ENCODE data around the gene FLVCR2. TPM values are rescaled to one million over a fixed set of nuclear protein-coding genes. Genes with fewer than 3 reads are reported as not detected.
"Not testable (repeated sequence)": the region's sequence is repeated elsewhere in the genome, so short reads cannot be mapped to it uniquely, and the experiment has no call there.

FLVCR2 gene
- total RNA-seq, 2 experiments from 2014 or later = 0.79 to 5.5 TPM

DNA sequence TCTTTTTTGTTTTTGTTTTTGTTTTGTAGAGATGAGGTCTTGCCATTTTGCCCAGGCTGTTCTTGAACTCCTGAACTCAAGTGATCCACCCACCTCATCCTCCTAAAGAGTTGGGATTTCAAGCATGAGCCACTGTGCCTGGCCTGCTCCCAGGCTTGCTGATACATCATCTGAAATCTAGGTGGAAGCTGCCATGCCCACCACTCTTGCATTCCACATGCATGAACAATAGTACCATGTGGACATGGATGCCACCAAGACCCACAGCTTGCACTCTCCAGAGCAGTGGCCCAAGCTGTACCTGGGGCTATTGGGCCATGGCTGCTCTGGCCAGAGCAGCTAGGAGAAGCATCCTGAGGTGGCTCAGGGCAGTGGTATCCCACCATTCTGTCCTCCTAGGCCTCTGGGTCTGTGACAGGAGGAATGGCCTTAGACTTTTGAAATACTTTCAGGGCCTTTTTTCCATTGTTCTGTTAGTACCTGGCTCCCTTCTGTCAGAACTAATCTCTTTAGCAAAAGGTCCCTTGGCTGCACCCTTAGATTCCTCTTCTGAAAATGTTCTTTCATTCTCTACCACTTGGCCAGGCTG, 13.7 kb downstream of the FLVCR2 start:
- H3K27ac Mint-ChIP-seq = no peak overlapping the region
- no peak overlapping the region for H3K4me3 Mint-ChIP-seq
- no peaks in the 10 kb centered on the region for H3K4me1 Mint-ChIP-seq (ENCODE audit: low read depth)
- no peaks in the 10 kb centered on the region for H3K36me3 Mint-ChIP-seq (ENCODE audit: low read depth)
- no peaks in the 10 kb centered on the region for H3K9me3 Mint-ChIP-seq (ENCODE audit: insufficient read depth)
- no peaks in the 10 kb centered on the region for H3K27me3 Mint-ChIP-seq (ENCODE audit: low read depth)
- no peak for DNase-seq
- CTCF ChIA-PET = no interaction called here
- ATAC-seq = no peak
- POLR2A ChIA-PET = no interaction called here

DNA sequence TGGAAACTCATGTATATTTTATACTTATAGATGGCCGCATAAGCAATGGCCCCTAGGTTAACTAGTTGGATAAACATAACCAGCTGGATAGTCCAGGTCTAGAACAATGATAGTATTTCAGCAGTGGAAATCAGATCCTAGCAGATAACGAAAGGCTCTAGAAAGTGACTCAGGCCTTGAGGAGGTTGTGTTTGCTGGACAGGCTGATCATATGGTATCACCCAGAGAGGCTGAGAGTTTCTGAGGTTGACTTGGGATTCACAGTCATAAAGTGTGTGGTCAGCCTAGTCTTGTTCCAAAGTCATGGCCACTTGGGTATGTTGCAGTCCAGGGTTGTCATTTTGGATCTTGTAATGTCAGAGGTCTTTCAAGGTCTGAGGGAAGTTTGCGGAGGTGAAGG, 16.8 kb downstream of the FLVCR2 start:
- Mint-ChIP-seq H3K36me3 (ENCODE audit: low read depth) (no peaks in the 10 kb centered on the region), H3K27me3 (ENCODE audit: low read depth) (peaks cover 3% of the 10 kb centered on the region), H3K27ac (no peak overlapping the region), H3K9me3 (ENCODE audit: insufficient read depth) (no peaks in the 10 kb centered on the region), H3K4me3 (no peak overlapping the region), H3K4me1 (ENCODE audit: low read depth) (no peaks in the 10 kb centered on the region)
- POLR2A ChIA-PET = no interaction called here
- DNase-seq (no peak), ATAC-seq (no peak)
- CTCF ChIA-PET = interaction anchor here (1.6 kb wide), 1 partner anchor 18 kb away, joined by 7 read pairs; no protein-coding TSS in a partner anchor

DNA sequence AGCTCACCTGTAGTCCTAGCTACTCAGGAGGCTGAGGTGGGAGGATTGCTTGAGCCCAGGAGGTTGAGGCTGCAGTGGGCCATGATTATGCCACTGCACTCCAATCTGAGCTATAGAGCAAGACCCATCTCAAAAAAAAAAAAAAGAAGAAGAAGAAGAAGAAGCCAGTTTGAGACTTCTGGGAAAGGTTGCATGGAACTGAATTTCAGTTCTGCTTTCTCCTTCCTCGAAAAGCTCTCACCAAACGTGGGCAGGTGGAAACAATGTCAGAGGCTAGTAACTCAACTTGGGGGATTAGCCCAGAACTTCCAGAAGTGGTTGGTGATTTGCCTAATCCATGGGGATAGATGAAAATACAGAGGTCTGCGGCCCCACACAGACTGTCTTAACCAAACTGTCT, 18.7 kb downstream of the FLVCR2 start:
- Mint-ChIP-seq H3K4me3 (no peak overlapping the region), H3K36me3 (ENCODE audit: low read depth) (no peaks in the 10 kb centered on the region), H3K27me3 (ENCODE audit: low read depth) (peaks cover 3% of the 10 kb centered on the region), H3K9me3 (ENCODE audit: insufficient read depth) (no peaks in the 10 kb centered on the region), H3K4me1 (ENCODE audit: low read depth) (no peaks in the 10 kb centered on the region), H3K27ac (no peak overlapping the region)
- ChIA-PET CTCF (no interaction called here), POLR2A (interaction anchor here (0.5 kb wide), 1 partner anchor 32 kb away, joined by 4 read pairs; no protein-coding TSS in a partner anchor)
- ATAC-seq (no peak), DNase-seq (no peak)

DNA sequence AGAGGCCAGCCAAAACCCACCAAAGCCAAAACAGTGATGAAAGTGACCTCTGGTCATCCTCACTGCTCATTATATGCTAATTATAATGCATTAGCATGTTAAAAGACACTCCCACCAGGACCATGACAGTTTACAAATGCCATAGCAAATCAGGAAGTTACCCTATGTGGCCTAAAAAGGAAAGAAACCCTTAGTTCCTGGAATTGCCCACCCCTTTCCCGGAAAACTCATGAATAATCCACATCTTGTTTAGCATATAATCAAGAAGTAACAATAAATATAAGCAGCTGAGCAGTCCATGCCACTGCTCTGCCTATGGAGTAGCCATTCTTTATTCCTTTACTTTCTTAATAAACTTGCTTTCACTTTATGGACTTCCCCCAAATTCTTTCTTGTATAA, 21.7 kb downstream of the FLVCR2 start:
- H3K27ac Mint-ChIP-seq; ATAC-seq; H3K4me3 Mint-ChIP-seq; POLR2A ChIA-PET; H3K36me3 Mint-ChIP-seq (ENCODE audit: low read depth); H3K27me3 Mint-ChIP-seq (ENCODE audit: low read depth); H3K4me1 Mint-ChIP-seq (ENCODE audit: low read depth); DNase-seq; H3K9me3 Mint-ChIP-seq (ENCODE audit: insufficient read depth): not testable (repeated sequence)
- CTCF ChIA-PET = interaction anchor here (0.7 kb wide), 1 partner anchor 23 kb away, joined by 3 read pairs; no protein-coding TSS in a partner anchor

DNA sequence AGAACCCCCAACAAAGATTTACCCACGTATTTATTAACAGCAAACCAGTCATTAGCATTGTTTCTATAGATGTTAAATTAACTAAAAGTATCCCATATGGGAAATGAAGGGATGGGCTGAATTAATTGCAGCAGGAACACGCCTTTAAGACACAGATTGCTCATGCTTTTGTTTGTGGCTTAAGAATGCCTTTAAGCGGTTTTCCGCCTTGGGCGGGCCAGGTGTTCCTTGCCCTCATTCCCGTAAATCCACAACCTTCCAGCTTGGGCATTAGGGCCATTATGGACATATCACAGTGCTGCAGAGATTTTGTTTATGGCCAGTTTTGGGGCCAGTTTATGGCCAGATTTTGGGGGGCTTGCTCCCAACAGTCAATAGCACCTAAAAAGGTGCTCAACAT, 22.6 kb downstream of the FLVCR2 start:
- not testable (repeated sequence) for H3K4me3 Mint-ChIP-seq
- CTCF ChIA-PET = interaction anchor here (0.7 kb wide), 1 partner anchor 24 kb away, joined by 3 read pairs; no protein-coding TSS in a partner anchor

DNA sequence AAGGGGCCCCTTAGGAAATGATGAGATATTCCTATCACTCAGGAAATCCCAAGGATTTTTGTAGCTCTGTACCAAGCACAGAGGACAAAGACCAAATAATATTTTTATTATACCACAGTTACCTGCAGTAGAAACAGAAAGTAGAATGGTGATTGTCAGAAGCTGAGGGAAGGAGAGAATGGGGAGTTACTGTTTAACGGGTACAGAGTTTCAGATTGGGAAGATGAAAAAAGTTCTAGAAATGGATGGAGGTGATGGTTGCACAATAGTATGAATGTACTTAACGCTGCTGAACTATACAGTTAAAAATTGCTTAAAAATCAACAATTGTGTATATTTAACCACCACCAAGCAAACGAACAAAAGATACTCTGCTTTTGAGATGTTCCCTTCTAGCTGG, 24.1 kb downstream of the FLVCR2 start:
- Mint-ChIP-seq H3K36me3 (ENCODE audit: low read depth) (no peaks in the 10 kb centered on the region), H3K9me3 (ENCODE audit: insufficient read depth) (peaks cover 4% of the 10 kb centered on the region), H3K27me3 (ENCODE audit: low read depth) (peaks cover 3% of the 10 kb centered on the region), H3K27ac (no peak overlapping the region), H3K4me1 (ENCODE audit: low read depth) (no peaks in the 10 kb centered on the region), H3K4me3 (no peak overlapping the region)
- ATAC-seq (no peak), DNase-seq (no peak)
- ChIA-PET CTCF (interaction anchor here (0.7 to 1.1 kb wide), 2 partner anchors 26 to 230 kb away, joined by 3 read pairs; no protein-coding TSS in a partner anchor), POLR2A (no interaction called here)

More for the DNA sequence above, 22.6 kb downstream of the FLVCR2 start:
- H3K27ac Mint-ChIP-seq; H3K27me3 Mint-ChIP-seq (ENCODE audit: low read depth); H3K9me3 Mint-ChIP-seq (ENCODE audit: insufficient read depth); POLR2A ChIA-PET; H3K36me3 Mint-ChIP-seq (ENCODE audit: low read depth); ATAC-seq; DNase-seq; H3K4me1 Mint-ChIP-seq (ENCODE audit: low read depth): not testable (repeated sequence)

DNA sequence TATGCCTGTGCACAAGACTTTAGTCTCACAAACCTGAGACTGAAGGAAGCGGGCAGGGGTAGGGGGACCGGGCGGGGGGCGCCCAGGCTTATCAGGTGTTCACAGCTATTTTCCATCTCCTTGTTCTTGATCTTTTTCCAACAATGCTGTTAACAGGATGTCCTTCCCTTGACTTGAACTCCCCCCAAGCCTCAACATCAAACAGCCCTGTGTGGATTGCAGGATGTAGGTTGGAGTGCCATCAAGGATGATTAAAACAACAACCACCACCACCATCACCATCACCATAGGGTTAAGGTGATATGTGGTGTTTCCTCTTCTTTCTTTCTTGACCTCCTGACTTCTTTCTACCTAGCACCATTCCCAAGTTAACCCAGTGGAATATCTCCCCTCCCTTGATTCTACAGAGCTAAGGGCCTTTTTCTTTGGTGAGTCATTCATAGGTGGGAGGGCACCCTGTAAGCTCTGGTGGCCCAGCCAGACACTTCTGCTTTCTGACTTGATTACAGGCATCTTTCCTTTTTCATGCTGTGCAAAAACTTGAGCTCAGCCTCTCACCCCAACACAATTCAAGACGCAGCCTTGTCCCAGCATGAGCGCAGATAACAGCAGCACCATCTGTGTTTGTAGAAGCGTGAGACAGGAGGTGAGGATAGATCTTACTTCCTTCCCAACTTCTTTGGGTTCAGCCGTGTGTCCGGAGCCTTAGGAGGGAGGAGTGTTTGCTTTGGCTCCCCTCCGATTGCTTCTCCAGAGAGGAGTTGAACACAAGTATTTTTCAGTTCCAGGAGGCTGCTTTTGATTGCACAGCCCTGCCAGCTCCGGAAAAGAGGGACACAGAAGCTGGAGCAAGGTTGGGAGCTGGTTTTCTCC, 26.8 kb downstream of the FLVCR2 start:
- ATAC-seq = no peak
- Mint-ChIP-seq H3K27me3 (ENCODE audit: low read depth) (peaks cover 3% of the 10 kb centered on the region), H3K36me3 (ENCODE audit: low read depth) (no peaks in the 10 kb centered on the region), H3K9me3 (ENCODE audit: insufficient read depth) (peaks cover 8% of the 10 kb centered on the region), H3K4me1 (ENCODE audit: low read depth) (no peaks in the 10 kb centered on the region), H3K4me3 (no peak overlapping the region), H3K27ac (no peak overlapping the region)
- POLR2A ChIA-PET = no interaction called here
- CTCF ChIA-PET = interaction anchor here (1.1 kb wide), 1 partner anchor 44 kb away, joined by 3 read pairs; no protein-coding TSS in a partner anchor
- DNase-seq = no peak

DNA sequence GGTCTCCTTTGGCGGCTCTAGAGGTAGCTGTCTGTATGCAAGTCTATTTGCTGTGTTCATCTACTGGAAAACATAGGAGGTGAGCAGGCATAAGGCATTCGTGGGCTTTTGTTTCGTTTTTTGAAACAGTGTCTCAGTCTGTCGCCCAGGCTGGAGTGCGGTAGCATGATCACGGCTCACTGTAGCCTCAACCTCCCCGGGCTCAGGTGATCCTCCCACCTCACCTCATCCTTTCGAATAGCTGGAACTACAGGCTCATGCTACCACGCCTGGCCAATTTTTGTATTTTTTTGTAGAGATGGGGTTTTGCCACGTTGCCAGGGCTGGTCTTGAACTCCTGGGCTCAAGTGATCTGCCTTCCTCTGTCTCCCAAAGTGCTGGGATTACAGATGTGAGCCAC, 27.5 kb downstream of the FLVCR2 start:
- ChIA-PET POLR2A (no interaction called here), CTCF (no interaction called here)
- Mint-ChIP-seq H3K4me3 (no peak overlapping the region), H3K4me1 (ENCODE audit: low read depth) (no peaks in the 10 kb centered on the region), H3K27me3 (ENCODE audit: low read depth) (peaks cover 3% of the 10 kb centered on the region), H3K9me3 (ENCODE audit: insufficient read depth) (peaks cover 8% of the 10 kb centered on the region), H3K27ac (no peak overlapping the region), H3K36me3 (ENCODE audit: low read depth) (no peaks in the 10 kb centered on the region)
- DNase-seq (no peak), ATAC-seq (no peak)

DNA sequence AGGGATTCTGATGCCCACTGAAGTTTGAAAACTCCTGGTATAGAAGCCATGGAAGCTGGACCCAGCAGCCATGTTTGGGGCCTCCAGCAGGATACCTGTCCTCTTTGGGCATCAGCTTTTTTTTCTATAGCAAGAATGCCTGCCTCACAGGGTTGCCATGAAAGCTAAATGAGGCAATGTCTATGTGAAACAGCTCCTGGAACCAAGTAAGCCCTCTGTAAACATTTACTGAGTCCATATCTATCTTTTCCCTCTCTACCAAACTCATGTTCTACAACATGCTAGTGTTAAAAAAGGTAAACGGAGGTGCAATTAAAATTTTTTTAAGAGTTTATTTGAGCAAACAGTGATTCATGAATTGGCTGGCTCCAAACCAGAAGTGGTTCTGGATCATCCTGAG, 28.6 kb downstream of the FLVCR2 start:
- no peak overlapping the region for H3K27ac Mint-ChIP-seq
- ChIA-PET POLR2A (no interaction called here), CTCF (no interaction called here)
- peaks cover 3% of the 10 kb centered on the region for H3K27me3 Mint-ChIP-seq (ENCODE audit: low read depth)
- H3K9me3 Mint-ChIP-seq (ENCODE audit: insufficient read depth) = peaks cover 8% of the 10 kb centered on the region
- no peaks in the 10 kb centered on the region for H3K36me3 Mint-ChIP-seq (ENCODE audit: low read depth)
- no peak overlapping the region for H3K4me3 Mint-ChIP-seq
- ATAC-seq (no peak), DNase-seq (no peak)
- H3K4me1 Mint-ChIP-seq (ENCODE audit: low read depth) = no peaks in the 10 kb centered on the region

DNA sequence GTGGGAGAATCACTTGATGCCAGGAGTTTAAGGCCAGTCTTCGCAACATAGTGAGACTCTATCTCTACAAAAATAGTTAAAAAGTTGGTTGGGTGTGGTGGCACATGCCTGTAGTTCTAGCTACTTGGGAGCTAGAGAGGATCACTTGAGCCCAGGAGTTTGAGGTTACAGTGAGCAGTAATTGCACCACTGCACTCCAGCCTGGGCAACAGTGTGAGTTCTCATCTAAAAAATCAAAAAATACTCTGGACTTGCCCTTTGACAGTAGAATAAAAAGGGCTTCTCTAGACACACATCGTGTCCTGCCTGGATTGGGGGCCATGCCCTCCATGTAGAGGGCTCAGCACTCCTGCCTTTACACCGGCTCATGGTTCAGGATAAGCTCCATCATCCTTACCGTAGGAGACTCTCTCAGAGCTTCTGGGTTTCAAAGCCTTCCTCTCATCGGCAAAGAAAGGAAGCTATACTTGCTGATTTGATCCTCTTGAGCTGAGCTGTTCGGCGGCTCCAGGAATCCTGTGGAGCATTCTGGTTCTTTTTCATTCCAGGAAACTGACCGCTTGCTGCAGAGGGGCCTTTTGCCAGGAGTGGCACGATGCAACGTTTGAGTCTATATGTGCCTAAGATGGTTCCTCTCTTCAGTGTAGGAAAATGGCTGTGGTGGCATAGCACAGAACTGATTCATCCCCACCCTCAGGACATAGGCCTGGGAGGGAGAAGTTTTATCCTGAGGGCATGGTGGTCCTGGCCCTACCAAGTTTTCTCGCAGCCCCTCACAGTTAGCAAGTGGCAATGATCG, 29.6 kb downstream of the FLVCR2 start:
- Mint-ChIP-seq H3K27me3 (ENCODE audit: low read depth) (peaks cover 3% of the 10 kb centered on the region), H3K4me1 (ENCODE audit: low read depth) (no peaks in the 10 kb centered on the region), H3K27ac (no peak overlapping the region), H3K4me3 (no peak overlapping the region), H3K36me3 (ENCODE audit: low read depth) (no peaks in the 10 kb centered on the region), H3K9me3 (ENCODE audit: insufficient read depth) (peaks cover 8% of the 10 kb centered on the region)
- ATAC-seq (no peak), DNase-seq (no peak)
- ChIA-PET CTCF (interaction anchor here (1.4 kb wide), 1 partner anchor 10 kb away, joined by 3 read pairs; no protein-coding TSS in a partner anchor), POLR2A (no interaction called here)

DNA sequence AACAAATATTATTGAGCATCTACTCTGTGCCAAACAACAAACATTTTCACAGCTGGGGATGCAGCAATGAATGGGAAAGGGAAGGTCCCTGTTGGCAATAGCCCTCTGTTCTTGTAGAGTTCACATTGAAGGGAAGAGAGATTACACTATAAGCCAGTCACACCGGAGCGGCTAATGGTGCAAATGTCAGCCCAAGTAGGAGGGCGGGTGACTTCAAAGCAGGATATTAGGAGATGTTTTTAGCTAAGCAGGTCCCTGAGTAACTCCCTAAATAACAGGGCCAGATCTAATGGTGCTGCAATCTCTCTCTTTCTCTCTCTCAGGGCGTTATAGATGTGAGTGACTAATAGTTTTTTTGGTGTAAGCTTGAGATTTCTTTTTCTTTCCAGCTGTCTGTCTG, 30.7 kb downstream of the FLVCR2 start:
- ChIA-PET CTCF (no interaction called here), POLR2A (no interaction called here)
- no peak for ATAC-seq

More for the DNA sequence above, 30.7 kb downstream of the FLVCR2 start:
- Mint-ChIP-seq H3K9me3 (ENCODE audit: insufficient read depth) (peaks cover 8% of the 10 kb centered on the region), H3K36me3 (ENCODE audit: low read depth) (no peaks in the 10 kb centered on the region), H3K4me1 (ENCODE audit: low read depth) (no peaks in the 10 kb centered on the region), H3K27me3 (ENCODE audit: low read depth) (peaks cover 3% of the 10 kb centered on the region), H3K27ac (no peak overlapping the region), H3K4me3 (no peak overlapping the region)
- no peak for DNase-seq

All from activated CD8-positive, alpha-beta T cell treated with anti-CD3 and anti-CD28 coated beads, Interleukin-2, amount 10 ng/mL, durations not matched to agents 7 days and 5 days (primary cell).